Suprapubic skin (tissue), 4 donors: ENCODE results near the gene GBP6.
"Not testable (repeated sequence)": the region's sequence is repeated elsewhere in the genome, so short reads cannot be mapped to it uniquely, and the experiment has no call there.

ENCODE experiments used
- EP300 ChIP-seq: sonication (generic); formaldehyde crosslinking; IDR thresholded peaks from one replicate; pipeline ENCODE4 v1.6.1; 2017; ENCODE audit warnings: antibody characterized with exemption
- POLR2A ChIP-seq, 2 donors: fragments of 450-650 bp; IDR thresholded peaks; one replicate each; pipeline ENCODE4 v1.6.1; 2017; ENCODE audit warnings: antibody characterized with exemption in 2 of 2, mild to moderate bottlenecking in 2 of 2, moderate library complexity in 2 of 2
- POLR2AphosphoS5 ChIP-seq, 3 donors: sonication (generic); formaldehyde crosslinking; IDR thresholded peaks; one replicate each; pipeline ENCODE4 v1.6.1; 2017; ENCODE audit warnings: antibody characterized with exemption in 3 of 3
- TF ChIP-seq, protein P1 (sequence below), 2 donors: fragments of 200-600 bp in 1 of 2; fragments of 450-650 bp in 1 of 2; sonication (generic) in 1 of 2; IDR thresholded peaks; one replicate each; pipeline ENCODE4 v1.5.1; 2016 to 2019; ENCODE audit warnings: antibody characterized with exemption in 2 of 2, mild to moderate bottlenecking in 1 of 2, moderate library complexity in 1 of 2

DNA sequence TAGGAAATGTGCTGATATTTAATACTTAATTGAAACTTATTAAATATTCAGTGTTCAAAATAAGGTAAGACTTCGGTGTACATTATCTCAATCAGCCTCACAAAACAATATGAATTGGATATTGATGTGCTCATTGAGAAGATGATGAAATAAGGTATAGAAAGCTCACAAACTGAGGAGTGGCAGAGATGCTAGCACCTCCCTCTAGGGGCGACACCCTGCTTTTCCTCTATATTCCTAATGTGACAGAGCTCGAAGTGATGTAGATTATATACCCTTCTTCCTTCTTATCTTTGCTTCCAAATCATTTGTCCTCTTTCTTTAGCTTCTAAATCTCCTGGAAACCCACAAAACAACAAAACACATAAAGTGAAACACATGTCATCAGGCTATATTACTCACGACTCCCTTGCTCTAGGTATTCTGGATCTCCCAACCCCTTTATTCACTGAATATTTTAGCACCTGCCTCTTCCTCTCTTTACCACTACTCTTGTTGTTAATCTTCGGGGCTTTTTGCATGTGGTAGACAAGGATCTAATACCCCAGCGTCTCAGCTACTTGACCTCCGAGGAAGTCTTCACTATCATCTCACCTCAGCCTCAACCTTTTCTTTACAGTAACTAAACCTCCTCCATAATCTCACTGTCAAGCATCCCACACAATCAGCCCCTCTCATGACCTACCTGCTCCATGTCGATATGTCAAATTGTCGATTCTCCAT, 70.4 kb downstream of the GBP6 start:
- TF ChIP-seq, protein P1, sequence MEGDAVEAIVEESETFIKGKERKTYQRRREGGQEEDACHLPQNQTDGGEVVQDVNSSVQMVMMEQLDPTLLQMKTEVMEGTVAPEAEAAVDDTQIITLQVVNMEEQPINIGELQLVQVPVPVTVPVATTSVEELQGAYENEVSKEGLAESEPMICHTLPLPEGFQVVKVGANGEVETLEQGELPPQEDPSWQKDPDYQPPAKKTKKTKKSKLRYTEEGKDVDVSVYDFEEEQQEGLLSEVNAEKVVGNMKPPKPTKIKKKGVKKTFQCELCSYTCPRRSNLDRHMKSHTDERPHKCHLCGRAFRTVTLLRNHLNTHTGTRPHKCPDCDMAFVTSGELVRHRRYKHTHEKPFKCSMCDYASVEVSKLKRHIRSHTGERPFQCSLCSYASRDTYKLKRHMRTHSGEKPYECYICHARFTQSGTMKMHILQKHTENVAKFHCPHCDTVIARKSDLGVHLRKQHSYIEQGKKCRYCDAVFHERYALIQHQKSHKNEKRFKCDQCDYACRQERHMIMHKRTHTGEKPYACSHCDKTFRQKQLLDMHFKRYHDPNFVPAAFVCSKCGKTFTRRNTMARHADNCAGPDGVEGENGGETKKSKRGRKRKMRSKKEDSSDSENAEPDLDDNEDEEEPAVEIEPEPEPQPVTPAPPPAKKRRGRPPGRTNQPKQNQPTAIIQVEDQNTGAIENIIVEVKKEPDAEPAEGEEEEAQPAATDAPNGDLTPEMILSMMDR (IDR thresholded peaks at IDR 0.05), result not testable (repeated sequence)
- TF ChIP-seq EP300; POLR2A (IDR thresholded peaks at IDR 0.05); POLR2AphosphoS5 (IDR thresholded peaks at IDR 0.05): not testable (repeated sequence)
